H1 (cell line): ENCODE data around the gene HGFAC. TPM values are rescaled to one million over a fixed set of nuclear protein-coding genes. Genes with fewer than 3 reads are reported as not detected.

Source experiments
- CTCF ChIA-PET: fragments of 300-600 bp; sonication (Branson Sonifier 250); formaldehyde crosslinking; loops from one replicate; lab custom pipeline; 2021; ENCODE audit not compliant: partially characterized antibody; lab: Charles Lee
- POLR2A ChIA-PET: fragments of 300-600 bp; sonication (Branson Sonifier 250); formaldehyde crosslinking; loops from one replicate; lab custom pipeline; 2021; ENCODE audit warnings: inconsistent platforms; ENCODE audit not compliant: partially characterized antibody; lab: Charles Lee
- DNase-seq, 2 experiments: peaks; one replicate each; pipeline versions ENCODE4 v3.0.0 to v3.0.0-alpha.2; 2010 to 2022; ENCODE audit warnings: low spot score in 2 of 2, low read depth in 1 of 2, mixed read lengths in 1 of 2
- FAIRE-seq: peaks from 2 replicates; lab custom pipeline; 2011; peaks lifted over from hg19 to GRCh38; lab: Jason Lieb, UNC
- H2AFZ ChIP-seq: 2 replicates; pipeline ENCODE4 v1.8.1; 2012; ENCODE audit warnings: low read length, inconsistent platforms
- H2AK5ac ChIP-seq: 2 replicates; pipeline ENCODE4 v1.6.1; 2013; ENCODE audit warnings: low read depth, low read length
- H2BK120ac ChIP-seq: replicated peaks from 2 replicates; pipeline ENCODE3; 2013; ENCODE audit warnings: low read depth, low read length, inconsistent platforms
- H2BK12ac ChIP-seq: 2 replicates; pipeline ENCODE4 v1.6.1; 2013; ENCODE audit warnings: low read depth, low read length
- H2BK15ac ChIP-seq: 2 replicates; pipeline ENCODE4 v1.6.1; 2013; ENCODE audit warnings: low read length
- H2BK20ac ChIP-seq: 2 replicates; pipeline ENCODE4 v1.6.1; 2013; ENCODE audit warnings: low read length
- H2BK5ac ChIP-seq: 2 replicates; pipeline ENCODE4 v1.6.1; 2013; ENCODE audit warnings: low read depth, low read length
- H3K14ac ChIP-seq: 2 replicates; pipeline ENCODE4 v1.6.1; 2013; ENCODE audit warnings: inconsistent platforms; ENCODE audit not compliant: insufficient read length
- H3K18ac ChIP-seq: 2 replicates; pipeline ENCODE4 v1.6.1; 2013; ENCODE audit warnings: low read length; ENCODE audit errors: extremely low read depth
- H3K23ac ChIP-seq: 2 replicates; pipeline ENCODE4 v1.6.1; 2013; ENCODE audit warnings: inconsistent platforms; ENCODE audit not compliant: insufficient read length
- H3K23me2 ChIP-seq: 2 replicates; pipeline ENCODE4 v1.6.1; 2013; ENCODE audit warnings: low read depth, low read length
- H3K27ac ChIP-seq: 2 replicates; pipeline ENCODE4 v1.6.1; 2011; ENCODE audit warnings: low read depth, low read length, inconsistent platforms
- H3K27me3 ChIP-seq, 4 experiments: replicated peaks in 1 of 4; 1 replicate in 1 of 4; 2 replicates in 3 of 4; pipeline versions ENCODE4 v1.6.1 to v1.8.1; 2011 to 2013; ENCODE audit warnings: low read length in 3 of 4, mild to moderate bottlenecking in 3 of 4, inconsistent platforms in 2 of 4, mixed read lengths in 2 of 4, moderate library complexity in 1 of 4; ENCODE audit not compliant: control insufficient read depth in 3 of 4, insufficient read depth in 3 of 4; ENCODE audit errors: extremely low read depth in 1 of 4
- H3K36me3 ChIP-seq, 4 experiments: 2 replicates each; pipeline versions ENCODE4 v1.6.1 to v1.8.1; 2011 to 2013; ENCODE audit warnings: mild to moderate bottlenecking in 4 of 4, low read length in 3 of 4, moderate library complexity in 2 of 4, control low read depth in 1 of 4, inconsistent platforms in 1 of 4; ENCODE audit not compliant: insufficient read depth in 4 of 4, control insufficient read depth in 2 of 4
- H3K4ac ChIP-seq: replicated peaks from 2 replicates; pipeline ENCODE3; 2013; ENCODE audit warnings: low read length, low read depth, mixed read lengths, inconsistent platforms; ENCODE audit not compliant: insufficient read length
- H3K4me1 ChIP-seq, 4 experiments: replicated peaks in 1 of 4; 1 replicate in 1 of 4; 2 replicates in 3 of 4; pipeline versions ENCODE4 v1.6.1 to v1.8.1; 2011 to 2013; ENCODE audit warnings: low read length in 3 of 4, inconsistent platforms in 2 of 4, mixed read lengths in 1 of 4; ENCODE audit not compliant: insufficient read depth in 4 of 4, control insufficient read depth in 3 of 4
- H3K4me2 ChIP-seq, 2 experiments: 2 replicates each; pipeline versions ENCODE4 v1.6.1 to v1.8.1; 2011 to 2013; ENCODE audit warnings: low read depth in 2 of 2, low read length in 2 of 2, control low read depth in 1 of 2, inconsistent platforms in 1 of 2, mild to moderate bottlenecking in 1 of 2; ENCODE audit not compliant: insufficient read depth in 1 of 2
- H3K4me3 ChIP-seq, 4 experiments: fragments of 200-600, 300-600 bp in 1 of 4; sonication (generic), shearing (Covaris generic), sonication (Bioruptor Twin) in 1 of 4; 2 replicates each; pipeline versions ENCODE4 v1.5.1 to v1.8.1; 2011 to 2016; ENCODE audit warnings: low read length in 4 of 4, low read depth in 3 of 4, control low read depth in 2 of 4, inconsistent platforms in 2 of 4, mild to moderate bottlenecking in 2 of 4, mixed read lengths in 1 of 4, moderate library complexity in 1 of 4; ENCODE audit not compliant: insufficient read depth in 2 of 4; ENCODE audit errors: extremely low read depth in 1 of 4
- H3K56ac ChIP-seq: replicated peaks from 2 replicates; pipeline ENCODE3; 2013; ENCODE audit warnings: low read depth, mild to moderate bottlenecking, mixed read lengths, low read length, inconsistent platforms; ENCODE audit not compliant: insufficient read length
- H3K79me1 ChIP-seq: 2 replicates; pipeline ENCODE4 v1.6.1; 2013; ENCODE audit warnings: low read depth, low read length, control low read depth
- H3K79me2 ChIP-seq, 2 experiments: 2 replicates each; pipeline versions ENCODE4 v1.6.1 to v1.8.1; 2012 to 2013; ENCODE audit warnings: low read length in 2 of 2, mild to moderate bottlenecking in 2 of 2, inconsistent platforms in 1 of 2; ENCODE audit not compliant: insufficient read depth in 2 of 2, control insufficient read depth in 1 of 2
- H3K9ac ChIP-seq, 4 experiments: replicated peaks in 1 of 4; 1 replicate in 1 of 4; 2 replicates in 3 of 4; pipeline versions ENCODE4 v1.6.1 to v1.8.1; 2011 to 2013; ENCODE audit warnings: low read depth in 3 of 4, low read length in 3 of 4, control low read depth in 2 of 4, mild to moderate bottlenecking in 2 of 4, moderate library complexity in 2 of 4, inconsistent platforms in 1 of 4; ENCODE audit errors: extremely low read depth in 1 of 4
- H3K9me3 ChIP-seq, 2 experiments: 2 replicates each; pipeline versions ENCODE4 v1.6.1 to v1.8.1; 2012 to 2013; ENCODE audit warnings: mild to moderate bottlenecking in 2 of 2, moderate library complexity in 2 of 2, control low read depth in 1 of 2, inconsistent platforms in 1 of 2, low read depth in 1 of 2, low read length in 1 of 2, mixed read lengths in 1 of 2; ENCODE audit not compliant: insufficient read depth in 2 of 2
- H4K20me1 ChIP-seq, 2 experiments: replicated peaks in 1 of 2; 2 replicates each; pipeline versions ENCODE3 to v1.8.1; 2011 to 2013; ENCODE audit warnings: inconsistent platforms in 2 of 2, low read length in 2 of 2, mild to moderate bottlenecking in 1 of 2; ENCODE audit not compliant: insufficient read depth in 2 of 2, control insufficient read depth in 1 of 2
- H4K5ac ChIP-seq: 2 replicates; pipeline ENCODE4 v1.6.1; 2013; ENCODE audit warnings: low read length, low read depth, mixed read lengths, inconsistent platforms; ENCODE audit not compliant: insufficient read length
- H4K8ac ChIP-seq: 2 replicates; pipeline ENCODE4 v1.8.0; 2013; ENCODE audit warnings: mild to moderate bottlenecking, moderate library complexity, low read length, inconsistent platforms; ENCODE audit not compliant: insufficient read depth; ENCODE audit errors: extremely low read depth
- H4K91ac ChIP-seq: replicated peaks from 2 replicates; pipeline ENCODE3; 2013; ENCODE audit warnings: low read length, mixed read lengths, inconsistent platforms; ENCODE audit not compliant: insufficient read length
- CHD2 ChIP-seq: IDR thresholded peaks from 2 replicates; pipeline ENCODE4 v1.6.1; 2012; ENCODE audit warnings: low read length, improper control_type of control experiment
- EP300 ChIP-seq, 2 experiments: IDR thresholded peaks; 1 replicate in 1 of 2; 2 replicates in 1 of 2; pipeline ENCODE4 v1.6.1; 2011 to 2012; ENCODE audit warnings: low read depth in 2 of 2, low read length in 2 of 2, mild to moderate bottlenecking in 2 of 2, borderline replicate concordance in 1 of 2, inconsistent platforms in 1 of 2, moderate library complexity in 1 of 2
- HDAC2 ChIP-seq, 2 experiments: fragments of 300-600 bp in 1 of 2; sonication (generic) in 1 of 2; IDR thresholded peaks; 2 replicates each; pipeline ENCODE4 v1.6.1; 2011 to 2012; ENCODE audit warnings: low read depth in 2 of 2, low read length in 2 of 2, mild to moderate bottlenecking in 2 of 2, moderate library complexity in 2 of 2, borderline replicate concordance in 1 of 2, inconsistent platforms in 1 of 2
- SIRT6 ChIP-seq: IDR thresholded peaks from one replicate; pipeline ENCODE4 v1.7.1; 2012; ENCODE audit warnings: low read length, inconsistent platforms
- WGBS, 2 experiments: shearing (Covaris generic) in 1 of 2; methylation state at CpG; one replicate each; pipeline versions ENCODE4 v1.1.6 to v1.1.7; 2013 to 2015; ENCODE audit warnings: low lambda C conversion rate in 2 of 2, mixed read lengths in 2 of 2, inconsistent platforms in 1 of 2, low coverage in 1 of 2, missing lambda C conversion rate in 1 of 2; ENCODE audit not compliant: insufficient replicate concordance in 2 of 2, insufficient coverage in 1 of 2, insufficient read length in 1 of 2; ENCODE audit errors: extremely low coverage in 1 of 2, missing lambda C conversion rate in 1 of 2; 5-methylcytosine and 5-hydroxymethylcytosine counted together
- polyA plus RNA-seq, 7 experiments: library from polyadenylated mRNA; depleted of rRNA in 3 of 7; stranded (reverse) in 5 of 7; unstranded in 2 of 7; fragments of >200 nt in 5 of 7; fragments of 200-250 nt in 2 of 7; gene quantifications; 1 replicate in 5 of 7; 2 replicates in 1 of 7; 4 replicates in 1 of 7; pipeline versions ENCODE4 v1.2.1 to v1.2.3, GENCODE V29; 2011 to 2013; ENCODE audit warnings: missing spikeins in 2 of 7, mixed read lengths in 2 of 7
- total RNA-seq: library from RNA; stranded (reverse); fragmentation: NEBNext Ultra II Directional; extraction: Animal tissue kit (Norgen Biotek cat#: 25700); gene quantifications from 2 replicates; pipeline ENCODE4 v1.2.1, GENCODE V29; 2021

The HGFAC gene
- total and polyA plus RNA-seq, 2 of the 8 experiments (the other 6 are each of a cell fraction or from before 2014, with no cell fraction given): 0.14 to 0.15 TPM

GRCh38 chr4:3439391-3439790, 2.4 kb upstream of the HGFAC start:
- no peak overlapping the region for H2AFZ ChIP-seq
- no peak overlapping the region for H2BK12ac ChIP-seq
- H3K4me3 ChIP-seq: no peak overlapping the region
- H2BK15ac ChIP-seq: no peak overlapping the region
- no peaks in the 10 kb centered on the region for H3K23me2 ChIP-seq
- no peak overlapping the region for H3K18ac ChIP-seq
- H2BK5ac ChIP-seq: no peak overlapping the region
- H3K4me2 ChIP-seq: no peak overlapping the region
- no peaks in the 10 kb centered on the region; a peak in 1 of 7 replicates for H3K27me3 ChIP-seq
- no peaks in the 10 kb centered on the region for H3K9me3 ChIP-seq
- no peak overlapping the region for H3K23ac ChIP-seq
- H2AK5ac ChIP-seq: no peak overlapping the region
- CTCF ChIA-PET: interaction anchor here (0.8 to 11.6 kb wide), 5 partner anchors 13 to 93 kb away, joined by 3 to 152 read pairs (median 9); no protein-coding TSS in a partner anchor
- H3K9ac ChIP-seq: no peak overlapping the region
- no peak overlapping the region for H4K91ac ChIP-seq
- FAIRE-seq (no peak), DNase-seq (no peak)
- no peaks in the 10 kb centered on the region for H3K79me1 ChIP-seq
- no peak overlapping the region for H2BK20ac ChIP-seq
- H3K14ac ChIP-seq: no peak overlapping the region
- no peak overlapping the region for H3K4ac ChIP-seq
- H4K20me1 ChIP-seq: no peaks in the 10 kb centered on the region
- no peak overlapping the region for H3K56ac ChIP-seq
- H4K5ac ChIP-seq: no peak overlapping the region
- no peaks in the 10 kb centered on the region for H3K36me3 ChIP-seq
- H2BK120ac ChIP-seq: no peak overlapping the region
- 86% methylated on average over 13 of the region's 16 CpGs; no CpG with 5 or more reads in 1 of the 2 experiments for WGBS, 2 experiments
- peaks cover 0 to 5% (median 2%) of the 10 kb centered on the region in 4 experiments; a peak in 3 of 7 replicates for H3K4me1 ChIP-seq
- POLR2A ChIA-PET: no interaction called here
- TF ChIP-seq EP300 (IDR thresholded peaks at IDR 0.05; ENCODE audit: borderline replicate concordance in 1 of 2, low read depth in 2 of 2, low read length in 2 of 2) (no peak), HDAC2 (IDR thresholded peaks at IDR 0.05; ENCODE audit: borderline replicate concordance in 1 of 2, low read depth in 2 of 2, low read length in 2 of 2) (no peak), SIRT6 (no peak), CHD2 (no peak)
- TF ChIP-seq, all 59 proteins: peak for 0
- Histone ChIP-seq H4K8ac (peak overlapping the region; percentile 42; the same call in 1 of the 2 replicates), H3K27ac (no peak overlapping the region), H3K79me2 (no peaks in the 10 kb centered on the region)
